Natural killer cell (primary cell): Measurements from ENCODE around the gene FOXO6. TPM values are rescaled to one million over a fixed set of nuclear protein-coding genes. Genes with fewer than 3 reads are reported as not detected.

Experiments used
- ATAC-seq, 3 donors: fragments of 150-1000 bp in 2 of 3; fragments of 200-7000 bp in 1 of 3; cut with Tn5 transposase; 1 replicate in 1 of 3; 2 replicates in 2 of 3; pipeline ENCODE4 v1.10.0; 2021; ENCODE audit warnings: mild to moderate bottlenecking in 2 of 3, moderate library complexity in 2 of 3
- DNase-seq, 2 donors: peaks; one replicate each; pipeline versions ENCODE4 v3.0.0 to v3.0.0-alpha.2; 2013 to 2021; ENCODE audit warnings: mixed read lengths in 1 of 2
- H3K27ac ChIP-seq: one replicate; pipeline ENCODE4 v1.5.1; 2013; ENCODE audit warnings: mild to moderate bottlenecking, low read length
- H3K27me3 ChIP-seq: one replicate; pipeline ENCODE4 v1.6.1; 2013; ENCODE audit warnings: low read length; ENCODE audit not compliant: control insufficient read depth, insufficient read depth
- H3K36me3 ChIP-seq: one replicate; pipeline ENCODE4 v1.6.1; 2013; ENCODE audit warnings: low read length; ENCODE audit not compliant: control insufficient read depth, insufficient read depth
- H3K4me1 ChIP-seq: one replicate; pipeline ENCODE4 v1.6.1; 2013; ENCODE audit warnings: low read length; ENCODE audit not compliant: control insufficient read depth, insufficient read depth
- H3K4me3 ChIP-seq: one replicate; pipeline ENCODE4 v1.5.1; 2013; ENCODE audit warnings: low read length
- H3K9me3 ChIP-seq: one replicate; pipeline ENCODE4 v1.6.1; 2013; ENCODE audit warnings: low read length; ENCODE audit not compliant: control insufficient read depth, insufficient read depth
- H3K27ac Mint-ChIP-seq, 2 donors: one replicate each; pipeline ENCODE4 v1.8.0; 2022; ENCODE audit warnings: mild to moderate bottlenecking in 2 of 2, mixed read lengths in 2 of 2, moderate library complexity in 1 of 2
- H3K27me3 Mint-ChIP-seq, 2 donors: one replicate each; pipeline ENCODE4 v1.8.0; 2022; ENCODE audit warnings: low read depth in 2 of 2, mixed read lengths in 2 of 2
- H3K36me3 Mint-ChIP-seq: one replicate; pipeline ENCODE4 v1.8.0; 2022; ENCODE audit warnings: mixed read lengths
- H3K4me1 Mint-ChIP-seq, 2 donors: one replicate each; pipeline ENCODE4 v1.8.0; 2022; ENCODE audit warnings: mixed read lengths in 2 of 2
- H3K4me3 Mint-ChIP-seq: one replicate; pipeline ENCODE4 v1.8.0; 2022; ENCODE audit warnings: mild to moderate bottlenecking, moderate library complexity, mixed read lengths
- H3K9me3 Mint-ChIP-seq, 2 donors: one replicate each; pipeline ENCODE4 v1.8.0; 2022; ENCODE audit warnings: mixed read lengths in 2 of 2
- CTCF ChIP-seq: fragments of 200-600 bp; IDR thresholded peaks from one replicate; pipeline ENCODE4 v1.8.0; 2022; ENCODE audit warnings: antibody characterized with exemption
- WGBS: methylation state at CpG from one replicate; pipeline ENCODE4 v1.1.7; 2013; ENCODE audit warnings: missing lambda C conversion rate; ENCODE audit not compliant: insufficient coverage; 5-methylcytosine and 5-hydroxymethylcytosine counted together
- intact Hi-C: fragments of 100-400 bp; cut with micrococcal nuclease; formaldehyde crosslinking; loops from one replicate; pipeline ENCODE4 v1.14.2; 2022
- total RNA-seq, 4 donors: library from RNA; stranded (reverse); fragments of 120-200 nt in 1 of 4; gene quantifications; one replicate each; pipeline versions ENCODE4 v1.2.3 to v1.2.4, GENCODE V29; 2013 to 2022

Gene FOXO6
- total RNA-seq, 3 donors from 2014 or later (not counting 1 experiment from before 2014, with no cell fraction given) = 1.2 to 3.3 (median 1.7) TPM

- WGBS = 77% methylated on average over 12 of the region's 12 CpGs
- no peaks in the 10 kb centered on the region for H3K9me3 ChIP-seq
- H3K4me3 ChIP-seq = no peak overlapping the region
- Mint-ChIP-seq H3K4me3 (no peak overlapping the region), H3K27ac (no peak overlapping the region), H3K9me3 (no peaks in the 10 kb centered on the region), H3K4me1 (peaks cover 8 to 27% of the 10 kb centered on the region in 2 donors), H3K36me3 (no peaks in the 10 kb centered on the region), H3K27me3 (peaks cover 0 to 7% of the 10 kb centered on the region in 2 donors)
- ATAC-seq = no peak
- no peaks in the 10 kb centered on the region for H3K27me3 ChIP-seq
- no peak for DNase-seq
- no peak for TF ChIP-seq CTCF
- H3K27ac ChIP-seq = no peak overlapping the region
- intact Hi-C loops = no loop called here
- H3K36me3 ChIP-seq = no peaks in the 10 kb centered on the region
- peaks cover 12% of the 10 kb centered on the region for H3K4me1 ChIP-seq
Measured at GRCh38 chr1:41319807-41320711, 41.2 kb upstream of the FOXO6 start.

- H3K4me3 Mint-ChIP-seq = no peak overlapping the region
- no peak for DNase-seq
Measured at GRCh38 chr1:41320895-41321676, 40.1 kb upstream of the FOXO6 start.

GRCh38 chr1:41322101-41322661 lies 39.1 kb upstream of the FOXO6 start:
- Mint-ChIP-seq H3K36me3 (no peaks in the 10 kb centered on the region), H3K9me3 (no peaks in the 10 kb centered on the region), H3K4me3 (peak overlapping the region; percentile 29), H3K27ac (peak overlapping the region; percentile 32 to 33), H3K4me1 (peaks cover 8 to 19% of the 10 kb centered on the region in 2 donors), H3K27me3 (peaks cover 0 to 10% of the 10 kb centered on the region in 2 donors)
- DNase-seq (no peak), ATAC-seq (peak in 2 of 3 donors; percentile 40 to 66)
- 51% methylated on average over 8 of the region's 8 CpGs for WGBS
- TF ChIP-seq CTCF = no peak
- Histone ChIP-seq H3K27ac (no peak overlapping the region), H3K9me3 (no peaks in the 10 kb centered on the region), H3K27me3 (no peaks in the 10 kb centered on the region), H3K4me1 (peaks cover 12% of the 10 kb centered on the region), H3K36me3 (no peaks in the 10 kb centered on the region), H3K4me3 (no peak overlapping the region)
- intact Hi-C loops = no loop called here

More at GRCh38 chr1:41320895-41321676, 40.1 kb upstream of the FOXO6 start:
- Histone ChIP-seq H3K27me3 (no peaks in the 10 kb centered on the region), H3K4me1 (peaks cover 12% of the 10 kb centered on the region), H3K36me3 (no peaks in the 10 kb centered on the region), H3K4me3 (no peak overlapping the region), H3K27ac (no peak overlapping the region), H3K9me3 (no peaks in the 10 kb centered on the region)
- 87% methylated on average over 21 of the region's 21 CpGs for WGBS
- H3K36me3 Mint-ChIP-seq = no peaks in the 10 kb centered on the region
- intact Hi-C loops = no loop called here
- H3K4me1 Mint-ChIP-seq = peaks cover 8 to 19% of the 10 kb centered on the region in 2 donors
- no peak overlapping the region for H3K27ac Mint-ChIP-seq
- ATAC-seq = no peak
- TF ChIP-seq CTCF = no peak
- peaks cover 0 to 10% of the 10 kb centered on the region in 2 donors for H3K27me3 Mint-ChIP-seq
- H3K9me3 Mint-ChIP-seq = no peaks in the 10 kb centered on the region
